Measurements from ENCODE around the gene CUL4A. TPM values are rescaled to one million over a fixed set of nuclear protein-coding genes. Genes with fewer than 3 reads are reported as not detected.

CUL4A gene
- total RNA-seq, 1 donor from 2014 or later, result 92.5 TPM

DNA sequence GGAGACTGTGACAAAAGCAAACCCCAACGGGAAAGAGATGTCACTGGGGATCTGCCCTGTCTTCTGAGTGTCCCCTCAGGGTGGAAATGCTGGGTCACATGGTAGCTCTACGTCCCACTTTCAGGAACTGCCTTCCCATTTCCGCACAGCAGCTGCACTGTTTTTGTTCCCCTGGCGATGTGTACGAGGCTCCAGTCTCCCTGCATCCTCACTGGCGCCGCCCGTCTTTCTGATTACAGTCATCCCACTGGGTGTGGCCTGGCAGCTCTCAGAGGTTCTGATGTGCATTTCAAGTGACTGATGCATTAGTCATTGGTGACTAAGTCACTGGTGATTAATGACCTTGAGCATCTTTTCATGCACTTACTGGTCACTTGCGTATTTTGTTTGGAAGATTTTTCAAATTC lies 22.1 kb upstream of the CUL4A start:
- peak overlapping the region; percentile 48 for H3K4me3 Mint-ChIP-seq
- DNase-seq, result no peak

DNA sequence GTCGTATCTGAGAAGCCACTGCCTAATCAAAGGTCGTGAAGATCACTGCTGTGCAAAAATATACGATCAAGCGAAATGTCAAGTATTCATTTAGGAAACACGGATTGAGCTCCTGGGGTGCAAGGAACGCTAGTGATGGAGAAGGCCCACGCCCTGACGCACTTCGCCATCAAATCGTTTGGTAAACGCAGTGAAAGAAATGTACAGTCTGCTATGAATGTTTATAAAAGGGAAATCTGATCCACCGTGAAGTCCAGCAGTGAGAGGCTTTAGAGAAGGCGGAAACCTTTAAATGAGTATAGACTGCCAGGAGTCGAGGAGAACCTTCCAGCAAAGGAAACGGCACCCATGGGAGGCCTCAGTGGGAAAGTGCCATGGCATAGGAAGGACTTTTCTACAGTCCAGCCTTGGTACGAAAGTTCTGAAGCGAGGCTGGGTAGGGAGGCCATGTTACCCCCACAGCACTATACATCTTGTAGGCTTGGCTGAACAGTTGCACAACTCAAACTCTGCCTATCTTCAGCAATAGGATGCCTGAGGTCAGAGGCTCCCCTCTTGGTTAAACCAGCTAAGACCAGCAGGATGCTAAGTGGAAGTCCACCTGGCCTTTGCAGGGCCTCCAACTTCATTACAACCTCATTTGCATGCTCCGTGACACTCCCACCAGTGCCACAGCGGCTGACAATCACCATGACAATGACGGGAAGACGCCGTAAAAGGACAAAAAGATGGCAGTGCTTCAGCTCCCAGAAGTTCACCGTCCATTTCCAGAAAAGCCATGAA lies 21.3 kb upstream of the CUL4A start:
- no peaks in the 10 kb centered on the region for H3K9me3 Mint-ChIP-seq
- intact Hi-C loops (cut with micrococcal nuclease), result no loop called here
- peaks cover 30% of the 10 kb centered on the region for H3K4me1 Mint-ChIP-seq
- no peak overlapping the region for H3K4me3 Mint-ChIP-seq
- H3K36me3 Mint-ChIP-seq (ENCODE audit: low read depth), result peaks cover 63% of the 10 kb centered on the region
- no peaks in the 10 kb centered on the region for H3K27me3 Mint-ChIP-seq
- peak overlapping the region; percentile 53 for H3K27ac Mint-ChIP-seq
- no peak for DNase-seq

More for the DNA sequence above, 22.1 kb upstream of the CUL4A start:
- no peaks in the 10 kb centered on the region for H3K27me3 Mint-ChIP-seq
- H3K36me3 Mint-ChIP-seq (ENCODE audit: low read depth), result peaks cover 59% of the 10 kb centered on the region
- peak overlapping the region; percentile 77 for H3K27ac Mint-ChIP-seq
- no peaks in the 10 kb centered on the region for H3K9me3 Mint-ChIP-seq
- peaks cover 30% of the 10 kb centered on the region for H3K4me1 Mint-ChIP-seq
- intact Hi-C loops (cut with micrococcal nuclease), result no loop called here

DNA sequence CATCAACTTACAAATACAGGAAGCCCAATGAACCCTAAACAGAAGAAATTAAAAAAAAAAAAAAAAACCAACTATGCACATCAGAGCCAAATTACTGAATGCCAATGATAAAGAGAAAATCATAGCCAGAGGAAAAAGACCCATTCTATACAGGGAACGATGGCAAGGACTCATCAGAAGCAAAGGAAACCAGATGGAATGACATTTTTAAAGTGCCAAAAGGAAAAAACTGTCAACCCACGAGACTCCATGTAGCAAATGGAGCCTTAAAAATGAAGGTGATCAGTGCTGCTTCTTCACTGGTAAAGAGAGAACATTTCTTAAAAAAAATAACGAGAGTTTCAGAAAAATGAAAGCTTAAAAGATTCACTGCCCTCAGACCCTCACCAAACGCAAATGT lies 19.2 kb upstream of the CUL4A start:
- intact Hi-C loops (cut with micrococcal nuclease), result no loop called here
- no peak overlapping the region for H3K4me3 Mint-ChIP-seq
- H3K9me3 Mint-ChIP-seq, result no peaks in the 10 kb centered on the region
- no peak overlapping the region for H3K27ac Mint-ChIP-seq
- H3K27me3 Mint-ChIP-seq, result no peaks in the 10 kb centered on the region
- peaks cover 66% of the 10 kb centered on the region for H3K36me3 Mint-ChIP-seq (ENCODE audit: low read depth)
- peaks cover 26% of the 10 kb centered on the region for H3K4me1 Mint-ChIP-seq
- DNase-seq, result no peak

DNA sequence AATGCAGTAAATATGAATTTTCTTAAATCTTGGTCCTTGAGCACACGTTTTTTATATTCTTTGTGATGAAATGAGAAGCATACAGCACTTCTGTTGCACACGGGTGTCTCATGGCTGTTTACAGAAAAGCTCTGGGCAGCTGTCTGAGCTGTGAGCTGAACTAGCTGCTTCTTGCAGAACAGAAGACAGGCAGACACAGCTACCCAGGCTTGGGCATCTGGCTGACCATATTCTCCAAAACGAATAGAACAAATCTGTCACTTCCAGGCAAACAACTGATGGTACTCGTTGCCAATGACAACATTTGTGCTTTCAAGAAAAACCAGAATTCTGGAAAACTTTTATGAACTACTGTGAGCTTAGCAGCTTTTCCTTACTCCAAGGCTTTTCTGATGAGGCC lies 17.1 kb upstream of the CUL4A start:
- no peaks in the 10 kb centered on the region for H3K27me3 Mint-ChIP-seq
- H3K4me3 Mint-ChIP-seq, result no peak overlapping the region
- intact Hi-C loops (cut with micrococcal nuclease), result no loop called here
- peaks cover 14% of the 10 kb centered on the region for H3K4me1 Mint-ChIP-seq
- no peak for DNase-seq
- H3K27ac Mint-ChIP-seq, result no peak overlapping the region
- H3K9me3 Mint-ChIP-seq, result no peaks in the 10 kb centered on the region
- H3K36me3 Mint-ChIP-seq (ENCODE audit: low read depth), result peaks cover 70% of the 10 kb centered on the region

DNA sequence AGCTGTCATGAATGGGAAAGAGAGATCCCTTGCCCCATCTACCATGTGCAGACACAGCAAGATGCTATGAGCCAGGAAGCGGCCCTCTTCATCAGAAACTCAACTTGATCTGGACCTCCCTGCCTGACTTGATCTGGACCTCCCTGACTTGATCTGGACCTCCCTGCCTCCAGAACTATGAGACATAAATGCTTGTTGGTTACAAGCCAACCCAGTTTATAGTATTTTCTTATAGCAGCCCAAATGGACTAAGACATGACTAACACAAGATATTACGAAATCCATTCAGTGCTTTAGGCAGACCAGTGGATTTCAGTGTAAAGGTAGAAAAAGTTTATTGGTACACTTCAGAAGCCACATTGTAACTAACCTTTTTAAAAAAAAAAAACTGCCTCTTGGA lies 16.5 kb upstream of the CUL4A start:
- no peaks in the 10 kb centered on the region for H3K9me3 Mint-ChIP-seq
- peaks cover 69% of the 10 kb centered on the region for H3K36me3 Mint-ChIP-seq (ENCODE audit: low read depth)
- intact Hi-C loops (cut with micrococcal nuclease), result no loop called here
- no peak overlapping the region for H3K4me3 Mint-ChIP-seq
- peaks cover 7% of the 10 kb centered on the region for H3K4me1 Mint-ChIP-seq
- no peak overlapping the region for H3K27ac Mint-ChIP-seq
- H3K27me3 Mint-ChIP-seq, result no peaks in the 10 kb centered on the region
- DNase-seq, result no peak

DNA sequence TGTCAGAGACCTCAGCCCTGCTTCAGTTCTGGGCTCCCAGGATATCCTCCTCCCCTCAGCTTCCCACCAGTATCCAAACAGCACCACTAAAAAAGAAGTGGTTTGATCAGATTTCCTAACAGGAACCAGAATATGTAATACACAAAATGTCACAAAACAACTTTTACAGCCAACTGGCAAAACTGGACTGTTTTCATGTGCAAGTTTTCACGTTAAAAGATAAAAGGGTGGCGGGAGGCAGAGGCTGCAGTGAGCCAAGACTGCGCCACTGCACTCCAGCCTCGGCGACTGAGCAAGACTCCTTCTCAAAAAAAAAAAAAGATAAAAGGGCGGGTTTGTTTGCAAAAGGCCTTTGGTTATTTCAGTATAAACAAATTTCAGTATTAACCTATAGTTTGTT lies 14.1 kb upstream of the CUL4A start:
- H3K4me3 Mint-ChIP-seq, result no peak overlapping the region
- H3K27ac Mint-ChIP-seq, result no peak overlapping the region
- H3K9me3 Mint-ChIP-seq, result no peaks in the 10 kb centered on the region
- no peaks in the 10 kb centered on the region for H3K4me1 Mint-ChIP-seq
- no peaks in the 10 kb centered on the region for H3K27me3 Mint-ChIP-seq
- intact Hi-C loops (cut with micrococcal nuclease), result no loop called here
- peaks cover 64% of the 10 kb centered on the region for H3K36me3 Mint-ChIP-seq (ENCODE audit: low read depth)
- DNase-seq, result no peak

DNA sequence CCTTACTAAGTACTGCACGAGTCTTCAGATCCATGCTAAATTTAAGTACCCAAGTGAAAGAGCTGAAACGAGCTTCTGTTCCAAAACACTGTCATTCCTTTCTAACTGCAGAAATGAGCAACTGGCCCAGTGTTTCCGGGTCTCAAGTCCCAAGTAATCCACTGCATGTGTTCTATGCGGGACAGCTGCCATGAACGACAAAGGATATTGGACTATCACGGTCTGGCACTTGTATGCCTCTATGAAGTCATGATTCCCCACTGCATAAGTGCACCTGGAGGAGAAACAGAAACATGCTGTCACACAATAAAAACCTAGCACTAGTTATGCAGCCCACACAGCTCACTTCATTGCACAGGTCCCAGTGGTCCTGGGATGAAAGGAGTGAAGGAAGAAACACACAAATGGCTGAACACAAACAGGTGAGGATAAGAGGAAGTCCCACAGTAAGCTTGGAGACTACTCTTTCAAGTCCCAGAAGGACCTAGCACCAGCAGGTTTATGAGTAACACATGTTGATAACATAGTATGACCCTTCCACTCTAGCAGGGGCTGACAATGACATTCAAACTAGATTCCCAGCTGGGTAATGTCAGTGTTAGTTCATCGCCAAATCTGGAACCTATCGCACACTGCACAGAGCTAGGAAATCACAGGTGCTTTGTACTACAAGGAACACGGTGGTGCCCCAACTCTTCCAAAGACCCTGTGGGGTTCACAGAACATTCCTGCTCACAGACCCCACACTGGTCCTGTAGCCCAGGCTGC lies 12.3 kb upstream of the CUL4A start:
- H3K9me3 Mint-ChIP-seq, result no peaks in the 10 kb centered on the region
- peaks cover 56% of the 10 kb centered on the region for H3K36me3 Mint-ChIP-seq (ENCODE audit: low read depth)
- H3K4me3 Mint-ChIP-seq, result no peak overlapping the region
- H3K27ac Mint-ChIP-seq, result no peak overlapping the region
- no peaks in the 10 kb centered on the region for H3K27me3 Mint-ChIP-seq
- peaks cover 4% of the 10 kb centered on the region for H3K4me1 Mint-ChIP-seq
- intact Hi-C loops (cut with micrococcal nuclease), result no loop called here
- no peak for DNase-seq

DNA sequence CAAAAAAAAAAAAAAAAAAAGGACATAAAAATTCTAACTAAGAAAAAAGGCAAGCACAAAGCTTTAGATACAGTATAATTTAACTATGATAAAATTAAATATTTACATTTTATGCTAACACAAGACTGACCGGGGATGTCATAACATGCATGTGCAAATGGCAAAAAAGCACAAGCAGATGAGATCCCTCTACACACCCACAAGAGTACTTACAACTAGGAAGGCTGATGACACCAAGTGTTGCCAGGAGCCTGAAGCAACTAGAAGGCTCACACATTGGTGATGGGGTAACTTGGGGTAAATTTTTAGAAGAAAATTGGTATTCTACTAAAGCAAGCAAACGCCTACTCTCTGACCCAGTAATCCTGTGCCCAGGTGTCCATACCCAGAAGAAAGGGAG lies 7.6 kb upstream of the CUL4A start:
- no peaks in the 10 kb centered on the region for H3K9me3 Mint-ChIP-seq

DNA sequence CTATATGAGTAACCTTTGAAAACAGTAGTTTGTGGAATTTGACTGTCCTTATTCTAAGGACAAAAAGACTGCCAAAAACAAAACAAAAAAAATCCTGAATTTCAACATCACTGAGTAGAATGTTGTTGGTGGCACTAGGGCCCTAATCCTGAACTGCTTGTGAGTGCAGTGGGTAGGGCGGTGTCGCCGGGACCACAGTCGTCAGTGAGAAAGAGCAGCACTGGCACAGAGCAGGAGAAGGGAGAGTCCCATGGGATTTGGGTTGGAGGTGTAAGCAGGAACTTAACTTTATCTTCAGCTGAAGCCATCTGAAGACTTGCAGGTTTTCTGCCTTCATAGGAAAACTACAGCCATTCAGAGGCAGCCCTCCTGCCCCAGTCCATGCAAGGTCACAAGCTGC lies 6.5 kb upstream of the CUL4A start:
- no peak overlapping the region for H3K27ac Mint-ChIP-seq
- peaks cover 40% of the 10 kb centered on the region for H3K4me1 Mint-ChIP-seq
- intact Hi-C loops (cut with micrococcal nuclease), result loop anchor here (10.0 kb wide), 1 partner anchor 258 kb away; no protein-coding TSS in a partner anchor
- no peaks in the 10 kb centered on the region for H3K27me3 Mint-ChIP-seq
- H3K9me3 Mint-ChIP-seq, result no peaks in the 10 kb centered on the region
- no peak for DNase-seq
- H3K36me3 Mint-ChIP-seq (ENCODE audit: low read depth), result peaks cover 41% of the 10 kb centered on the region
- no peak overlapping the region for H3K4me3 Mint-ChIP-seq

More for the DNA sequence above, 7.6 kb upstream of the CUL4A start:
- no peaks in the 10 kb centered on the region for H3K27me3 Mint-ChIP-seq
- no peak overlapping the region for H3K4me3 Mint-ChIP-seq
- intact Hi-C loops (cut with micrococcal nuclease), result loop anchor here (10.0 kb wide), 1 partner anchor 257 kb away; no protein-coding TSS in a partner anchor
- no peak for DNase-seq
- no peak overlapping the region for H3K27ac Mint-ChIP-seq
- H3K4me1 Mint-ChIP-seq, result peaks cover 31% of the 10 kb centered on the region
- H3K36me3 Mint-ChIP-seq (ENCODE audit: low read depth), result peaks cover 42% of the 10 kb centered on the region

DNA sequence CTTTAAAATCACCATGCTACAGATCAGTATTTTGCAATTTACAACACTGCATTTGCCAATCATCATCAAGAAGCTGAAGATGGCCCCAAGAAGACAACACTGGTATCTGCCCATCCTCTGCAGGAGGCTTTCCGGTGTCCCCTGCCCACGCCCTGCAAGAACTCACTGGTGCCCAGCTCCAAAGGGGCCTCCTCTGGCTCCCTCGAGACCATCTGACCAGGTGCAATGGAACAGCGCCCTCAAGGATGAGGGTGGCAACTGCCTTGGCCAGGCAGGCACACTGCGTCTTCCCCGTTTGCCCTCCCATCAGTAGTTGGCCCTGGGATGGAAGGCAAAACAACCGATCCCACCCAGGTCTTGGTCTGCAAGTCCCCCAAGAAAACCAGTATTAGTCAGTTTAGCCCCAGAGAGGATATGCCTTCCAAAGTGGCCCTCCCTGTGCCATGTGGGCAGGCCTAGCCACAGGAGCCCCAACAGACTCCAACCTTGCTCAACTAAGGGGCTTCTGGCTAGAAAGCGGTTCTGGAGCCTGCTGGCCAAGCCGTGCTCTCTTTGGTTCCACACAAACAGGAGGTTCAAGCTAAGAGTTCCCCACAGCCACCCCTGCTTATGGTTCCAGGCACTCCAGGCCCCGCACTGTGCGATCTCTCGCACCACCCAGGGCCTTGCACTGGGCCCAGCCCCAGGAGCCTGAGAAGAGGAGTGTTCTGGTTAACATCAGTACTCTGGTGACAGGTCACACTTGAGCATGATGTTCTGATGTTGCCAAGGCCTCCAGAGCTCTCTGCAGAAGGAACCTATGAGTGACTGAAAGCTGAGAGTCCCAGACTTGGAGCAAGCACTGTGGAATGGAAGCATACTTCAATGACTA lies 5.7 kb upstream of the CUL4A start:
- no peaks in the 10 kb centered on the region for H3K27me3 Mint-ChIP-seq
- intact Hi-C loops (cut with micrococcal nuclease), result loop anchor here (10.0 kb wide), 1 partner anchor 259 kb away; no protein-coding TSS in a partner anchor
- DNase-seq, result no peak
- no peak overlapping the region for H3K4me3 Mint-ChIP-seq
- H3K4me1 Mint-ChIP-seq, result peaks cover 41% of the 10 kb centered on the region
- H3K36me3 Mint-ChIP-seq (ENCODE audit: low read depth), result peaks cover 37% of the 10 kb centered on the region
- no peaks in the 10 kb centered on the region for H3K9me3 Mint-ChIP-seq
- H3K27ac Mint-ChIP-seq, result no peak overlapping the region

DNA sequence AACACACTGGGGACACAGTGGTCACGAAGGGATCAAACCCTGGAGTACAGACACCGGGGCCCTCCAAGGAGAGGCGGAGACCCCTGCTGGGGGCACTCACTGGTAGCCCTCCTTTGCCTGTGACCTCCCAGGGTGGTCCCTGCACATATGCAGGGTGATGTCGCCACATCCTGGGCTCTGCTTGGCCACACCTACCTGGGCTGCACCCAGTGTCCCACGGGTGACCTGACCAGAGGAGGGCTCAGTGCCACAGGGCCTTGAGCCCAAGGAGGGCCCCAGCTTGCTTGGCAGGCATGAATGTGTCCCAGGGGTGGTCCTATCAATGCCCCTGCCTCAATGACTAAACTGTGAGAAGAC lies 5.1 kb upstream of the CUL4A start:
- no peaks in the 10 kb centered on the region for H3K9me3 Mint-ChIP-seq
- H3K36me3 Mint-ChIP-seq (ENCODE audit: low read depth), result peaks cover 31% of the 10 kb centered on the region
- intact Hi-C loops (cut with micrococcal nuclease), result loop anchor here (10.0 kb wide), 1 partner anchor 260 kb away; no protein-coding TSS in a partner anchor
- H3K4me1 Mint-ChIP-seq, result peaks cover 41% of the 10 kb centered on the region
- no peak overlapping the region for H3K4me3 Mint-ChIP-seq
- no peak overlapping the region for H3K27ac Mint-ChIP-seq
- DNase-seq, result no peak
- H3K27me3 Mint-ChIP-seq, result no peaks in the 10 kb centered on the region

DNA sequence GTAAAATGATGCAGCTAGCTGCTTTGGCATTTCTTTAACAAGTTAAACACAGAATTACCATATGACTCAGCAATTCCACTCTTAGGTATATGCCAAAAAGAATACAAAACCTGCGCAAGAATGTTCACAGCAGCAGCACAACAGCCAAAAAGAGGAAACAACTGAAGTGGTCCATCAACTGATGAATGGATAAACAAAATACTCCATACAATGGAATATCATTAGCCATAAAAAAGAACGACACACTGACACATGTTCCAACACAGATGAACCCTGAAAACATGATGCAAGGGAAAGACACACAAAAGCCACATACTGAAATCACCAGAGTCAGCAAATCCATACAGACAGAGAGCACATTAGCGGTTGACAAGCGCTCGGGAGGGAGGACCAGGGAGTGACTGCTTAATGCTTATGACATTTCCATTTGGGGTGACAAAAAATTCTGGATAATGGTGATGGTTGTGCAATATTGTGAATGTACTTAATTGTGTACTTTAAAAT lies 3.9 kb upstream of the CUL4A start:
- Mint-ChIP-seq H3K27ac (peak overlapping the region; percentile 70), H3K9me3 (no peaks in the 10 kb centered on the region), H3K27me3 (no peaks in the 10 kb centered on the region), H3K4me3 (peak overlapping the region; percentile 48), H3K36me3 (ENCODE audit: low read depth) (peaks cover 27% of the 10 kb centered on the region), H3K4me1 (peaks cover 41% of the 10 kb centered on the region)
- intact Hi-C loops (cut with micrococcal nuclease), result loop anchor here (5.0 to 10.0 kb wide), 2 partner anchors 261 to 287 kb away; partner anchors contain the start of gene DCUN1D2
- DNase-seq, result no peak

DNA sequence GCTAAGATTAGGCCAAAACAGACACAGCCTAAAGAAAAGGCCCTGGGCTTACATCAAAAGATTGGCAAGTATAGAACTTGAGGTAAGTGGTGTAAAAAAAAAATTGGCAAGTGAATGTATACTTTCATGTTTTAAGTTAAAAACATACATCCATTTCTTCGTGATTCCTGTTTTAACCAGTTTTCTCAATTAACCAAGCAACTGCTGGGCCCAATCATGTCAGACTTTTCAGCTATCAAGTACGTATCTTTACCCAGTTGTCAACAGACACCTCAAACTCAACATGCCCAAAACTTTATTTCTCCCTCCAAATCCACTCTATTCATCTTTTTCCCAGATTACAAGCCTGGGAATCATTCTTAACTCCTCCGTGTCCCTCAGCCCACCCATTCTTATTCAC lies 2.0 kb upstream of the CUL4A start:
- peaks cover 5% of the 10 kb centered on the region for H3K9me3 Mint-ChIP-seq
- H3K27me3 Mint-ChIP-seq, result no peaks in the 10 kb centered on the region
- peaks cover 43% of the 10 kb centered on the region for H3K36me3 Mint-ChIP-seq (ENCODE audit: low read depth)
- peaks cover 49% of the 10 kb centered on the region for H3K4me1 Mint-ChIP-seq
- no peak for DNase-seq
- peak overlapping the region; percentile 85 for H3K27ac Mint-ChIP-seq
- peak overlapping the region; percentile 87 for H3K4me3 Mint-ChIP-seq
- intact Hi-C loops (cut with micrococcal nuclease), result loop anchor here (5.0 to 10.0 kb wide), 2 partner anchors 263 to 285 kb away; partner anchors contain the start of gene DCUN1D2
